K562 (cell line): Measurements from ENCODE around the gene ERCC6L.

Source experiments
- MEF2A ChIP-seq: IDR thresholded peaks from 2 replicates; pipeline ENCODE4 v1.6.1; 2011; ENCODE audit warnings: low read depth, mild to moderate bottlenecking, low read length, moderate library complexity; ENCODE audit not compliant: control insufficient read depth
- POLR2AphosphoS5 ChIP-seq: IDR thresholded peaks from 2 replicates; pipeline ENCODE4 v1.6.1; 2011; ENCODE audit warnings: mild to moderate bottlenecking, low read depth, low read length, moderate library complexity; ENCODE audit not compliant: control insufficient read depth, insufficient read depth
- ZNF124 ChIP-seq: sonication (generic); formaldehyde crosslinking; IDR thresholded peaks from 2 replicates; pipeline ENCODE4 v1.8.1; 2022; ENCODE audit warnings: missing genetic modification reagents
- ZNF143 ChIP-seq: sonication (generic); formaldehyde crosslinking; IDR thresholded peaks from 2 replicates; pipeline ENCODE4 v1.9.0; 2022; ENCODE audit warnings: mild to moderate bottlenecking, missing genetic modification reagents

DNA sequence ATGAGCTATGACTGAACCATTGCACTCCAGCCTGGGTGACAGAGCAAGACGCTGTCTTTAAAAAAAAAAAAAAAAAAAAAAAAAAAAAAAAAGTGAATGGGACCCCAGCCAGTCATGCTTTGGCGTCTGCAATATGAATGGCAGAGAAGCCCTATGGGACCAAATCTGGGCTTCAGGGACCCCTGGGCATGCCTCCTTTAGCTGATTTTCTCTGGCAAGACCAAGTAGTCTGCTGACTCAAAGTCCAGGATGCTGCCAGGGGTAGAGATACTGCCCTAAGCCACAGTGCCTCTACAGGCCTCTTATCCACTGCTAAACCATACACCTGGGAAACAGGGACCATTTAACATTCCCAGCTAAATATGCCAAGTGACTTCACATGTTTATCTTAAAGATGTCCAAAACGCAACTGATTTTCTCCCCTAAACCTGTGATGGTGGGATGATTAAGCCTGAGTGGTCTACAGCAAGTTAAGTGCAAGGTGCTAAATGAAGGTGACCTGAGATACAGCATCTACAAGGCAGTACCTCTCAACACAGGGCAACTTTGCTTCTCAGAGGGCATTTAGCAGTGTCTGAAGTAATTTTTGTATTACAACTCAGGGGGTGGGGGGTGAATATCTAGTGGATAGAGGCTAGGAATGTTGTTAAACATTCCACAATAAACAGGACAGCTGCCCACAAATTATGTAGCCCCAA is 32.4 kb upstream of the ERCC6L start:
- TF ChIP-seq MEF2A, result no peak
- TF ChIP-seq ZNF124 (CRISPR knock-in tag), result no peak
- no peak for TF ChIP-seq ZNF143
- TF ChIP-seq POLR2AphosphoS5, result no peak
